ENCODE data around the gene GSTA4.
"Not testable (repeated sequence)": the region's sequence is repeated elsewhere in the genome, so short reads cannot be mapped to it uniquely, and the experiment has no call there.

GSTA4 gene

GRCh38 chr6:53011979-53012378 is 16.9 kb upstream of the GSTA4 start:
- DNase-seq: no peak

DNA sequence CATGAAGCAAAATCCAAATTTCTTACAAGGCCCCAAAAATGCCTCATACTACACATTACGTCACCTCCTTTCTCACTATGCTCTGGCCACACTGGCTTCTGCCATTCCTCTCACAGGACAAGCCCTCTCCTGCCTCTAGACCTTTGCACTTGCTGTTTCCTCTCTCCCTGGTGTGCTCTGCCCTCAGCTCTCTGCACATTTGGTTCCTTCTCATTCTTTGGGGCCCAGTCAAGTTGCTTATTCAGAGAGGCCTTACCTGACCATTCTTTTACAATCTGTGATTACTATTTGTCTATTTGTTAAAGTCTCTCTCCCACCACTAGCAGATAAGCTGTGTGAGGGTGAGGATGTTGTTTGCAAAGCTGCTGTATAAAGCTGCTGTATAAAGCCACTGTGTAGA is 15.4 kb upstream of the GSTA4 start:
- DNase-seq: no peak

DNA sequence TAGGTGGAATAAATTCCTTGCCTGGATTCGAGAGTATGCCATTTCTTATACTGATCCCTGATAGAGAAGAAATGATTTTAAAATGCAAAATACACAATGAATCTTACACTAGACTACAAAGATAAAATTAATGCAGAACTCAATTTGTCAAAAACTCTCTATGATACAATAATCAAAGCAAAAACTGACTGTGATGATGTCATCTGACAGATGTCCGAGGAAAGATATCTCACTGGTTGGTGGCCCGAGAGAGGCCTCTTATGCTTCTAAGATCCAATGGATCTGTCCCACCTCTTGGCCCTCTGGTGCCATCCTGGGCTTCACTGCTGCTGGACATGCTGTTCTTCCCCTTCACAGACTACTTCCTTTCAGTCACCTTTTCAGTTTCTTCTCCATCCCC is 14.4 kb upstream of the GSTA4 start:
- DNase-seq: no peak

- DNase-seq: no peak
Measured at GRCh38 chr6:53009056-53009455, 14.0 kb upstream of the GSTA4 start.

DNA sequence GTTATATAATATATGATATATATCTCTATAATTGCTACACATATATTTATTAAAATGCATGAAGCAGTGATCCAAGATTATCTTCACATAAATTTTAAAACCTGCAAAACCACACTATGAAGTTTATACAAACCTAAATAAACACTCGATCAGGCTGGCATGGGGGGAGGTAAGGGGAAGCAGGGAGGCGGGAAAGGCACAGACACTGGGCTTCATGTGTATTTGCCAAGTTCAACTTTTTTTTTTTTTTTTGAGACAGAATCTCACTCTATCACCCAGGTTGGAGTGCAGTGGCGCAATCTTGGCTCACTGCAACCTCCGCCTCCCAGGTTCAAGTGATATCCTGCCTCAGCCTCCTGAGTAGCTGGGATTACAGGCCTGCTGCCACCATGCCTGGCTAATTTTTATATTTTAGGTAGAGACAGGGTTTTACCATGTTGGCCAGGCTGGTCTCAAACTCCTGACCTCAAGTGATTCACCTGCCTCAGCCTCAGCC is 13.2 kb upstream of the GSTA4 start:
- DNase-seq: not testable (repeated sequence)

GRCh38 chr6:53005663-53006250 is 10.7 kb upstream of the GSTA4 start:
- DNase-seq: no peak

DNA sequence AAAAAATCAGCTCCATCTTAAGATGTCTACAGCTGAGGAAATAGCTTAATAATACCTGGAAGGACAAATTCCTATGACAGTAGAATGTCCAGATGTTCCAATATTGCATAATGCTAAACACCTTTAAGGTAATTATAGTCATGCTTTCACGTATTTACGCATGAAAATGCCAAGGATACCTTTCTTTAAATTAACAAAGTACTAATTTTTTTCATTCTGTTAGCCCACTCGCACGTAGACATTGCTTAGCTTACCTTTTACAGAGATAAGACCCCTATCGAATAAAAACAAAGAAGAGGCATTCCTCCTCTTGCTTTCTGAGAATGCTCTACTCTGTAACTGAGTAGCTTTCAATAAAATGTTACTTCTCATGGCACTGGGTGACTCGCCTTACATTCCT is 4.4 kb upstream of the GSTA4 start:
- DNase-seq: no peak

DNA sequence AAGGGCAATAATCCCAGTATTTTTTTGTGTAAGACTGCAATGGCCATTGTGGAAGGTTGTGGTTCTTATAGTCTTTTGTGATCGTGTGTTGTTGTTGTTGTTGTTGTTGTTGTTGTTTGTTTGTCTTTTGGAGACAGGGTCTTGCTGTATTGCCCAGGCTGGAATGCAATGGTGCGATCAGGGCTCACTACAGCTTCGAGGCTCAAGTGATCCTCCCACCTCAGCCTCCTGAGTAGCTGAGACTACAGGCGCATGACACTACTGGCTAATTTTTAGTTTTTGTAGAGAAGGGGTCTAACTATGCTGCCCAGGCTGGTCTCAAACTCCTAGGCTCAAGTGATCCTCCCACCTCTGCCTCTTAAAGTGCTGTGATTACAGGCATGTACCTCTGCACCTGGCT is 3.5 kb upstream of the GSTA4 start:
- DNase-seq: no peak

GRCh38 chr6:52995913-52996645 is 995 bp upstream of the GSTA4 start:
- peak; percentile 38 to 64 for DNase-seq

- DNase-seq: peak; percentile 72 to 75
Measured at GRCh38 chr6:52994839-52995088, 320 bp downstream of the GSTA4 start.

DNA sequence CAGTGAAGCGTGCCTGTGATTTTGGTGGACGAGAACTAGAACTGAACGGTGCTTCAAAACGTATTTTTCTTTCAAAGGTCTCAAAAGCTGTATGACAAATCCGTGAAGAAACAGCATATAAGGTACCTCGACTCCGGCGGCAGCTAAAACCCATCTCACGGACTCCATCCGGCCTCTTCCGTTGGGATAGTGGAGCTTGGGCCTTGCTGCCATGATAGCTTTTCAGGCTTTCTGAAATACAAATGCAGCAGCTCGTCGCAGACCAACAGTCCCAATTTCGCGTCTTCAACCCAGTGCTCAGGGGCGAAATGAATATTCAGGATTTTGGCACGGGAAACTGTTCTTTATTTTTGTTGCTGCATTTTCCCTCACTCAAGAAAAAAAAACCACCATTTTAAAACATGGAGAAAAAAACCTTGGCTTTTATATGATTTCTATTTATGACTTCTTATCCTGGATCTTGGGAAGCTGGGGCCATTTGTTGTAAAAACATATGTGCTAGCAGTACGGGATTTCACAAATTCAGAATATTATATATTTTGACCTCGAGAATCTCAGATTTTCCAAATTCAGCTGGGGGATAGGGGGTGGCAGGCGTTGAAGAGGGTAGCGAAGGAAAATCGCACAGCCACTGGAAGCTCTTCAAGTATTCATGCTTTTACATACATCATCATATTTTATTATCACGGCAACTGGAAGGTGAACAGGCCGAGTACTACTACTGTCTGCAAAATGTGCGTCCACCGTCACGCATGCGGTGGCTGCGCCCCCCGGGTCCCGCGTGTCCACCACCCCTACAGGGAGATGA is 849 bp downstream of the GSTA4 start:
- peak; percentile 14 to 36 for DNase-seq

GRCh38 chr6:52992980-52993920 is 1.8 kb downstream of the GSTA4 start:
- peak in 1 of 2 experiments; percentile 16 for DNase-seq

DNA sequence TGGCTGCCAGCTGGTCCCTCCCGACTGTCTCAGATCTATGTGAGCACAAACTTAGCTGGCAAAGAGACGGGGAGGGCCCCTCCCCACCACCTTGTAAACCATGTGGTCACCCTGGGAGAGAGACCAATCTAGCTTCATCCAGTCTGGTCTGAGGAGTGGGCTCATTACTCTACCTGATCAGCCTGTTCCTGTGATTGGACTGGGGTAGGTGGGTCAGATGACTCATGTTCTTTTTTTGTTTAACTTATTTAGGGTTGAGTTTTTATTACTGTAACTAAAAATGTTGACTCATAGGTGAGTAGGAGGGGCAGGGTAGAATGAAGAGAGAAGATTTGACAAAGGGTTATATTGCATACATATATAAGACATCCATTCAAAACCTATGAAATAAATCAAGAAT is 4.7 kb downstream of the GSTA4 start:
- DNase-seq: no peak

DNA sequence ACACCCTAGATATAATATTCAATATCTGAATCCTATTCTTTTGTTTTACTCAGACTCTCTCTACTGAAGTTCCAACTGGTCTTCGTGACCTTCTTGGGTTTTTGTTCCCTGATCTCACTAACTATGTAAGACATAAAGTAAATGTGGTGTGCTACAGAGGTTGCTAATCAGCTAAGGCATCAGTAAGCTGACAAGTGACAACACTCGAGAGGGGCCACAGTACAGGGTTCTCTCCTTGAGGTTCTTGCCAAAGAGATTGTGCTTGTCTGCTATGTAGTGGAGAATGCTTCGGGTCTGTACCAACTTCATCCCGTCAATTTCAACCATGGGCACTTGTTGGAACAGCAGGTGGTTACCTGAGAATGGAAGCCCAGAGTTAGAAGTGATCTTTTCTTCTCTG is 9.9 kb downstream of the GSTA4 start:
- DNase-seq: no peak

- DNase-seq: no peak
Measured at GRCh38 chr6:52984247-52984646, 10.8 kb downstream of the GSTA4 start.

GRCh38 chr6:52983159-52983848 is 11.8 kb downstream of the GSTA4 start:
- no peak for DNase-seq

GRCh38 chr6:52982680-52983079 is 12.4 kb downstream of the GSTA4 start:
- no peak for DNase-seq

- DNase-seq: no peak
Measured at GRCh38 chr6:52981222-52981900, 13.7 kb downstream of the GSTA4 start.

GRCh38 chr6:52976591-52977035 is 18.5 kb downstream of the GSTA4 start:
- DNase-seq: no peak

- DNase-seq: no peak
Measured at GRCh38 chr6:52976149-52976548, 18.9 kb downstream of the GSTA4 start.

DNA sequence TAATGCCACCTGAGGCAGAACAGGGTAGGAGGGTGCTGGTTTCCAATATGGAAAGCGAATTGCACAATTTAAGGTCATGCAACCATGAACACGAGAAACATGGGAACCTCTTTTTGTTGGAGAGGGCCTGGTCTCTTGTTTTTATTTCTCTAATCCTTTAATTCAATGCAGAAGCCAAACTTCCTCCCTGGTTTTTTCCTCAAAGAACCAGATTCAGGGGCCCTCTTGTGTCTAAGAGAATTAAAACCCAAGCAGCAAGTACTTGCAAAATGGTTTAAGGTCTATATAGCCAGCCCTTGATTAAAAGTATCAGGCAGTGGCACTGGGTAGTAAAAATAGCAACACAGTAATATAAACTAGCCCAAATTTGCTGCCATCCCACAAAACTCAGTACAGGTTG is 19.5 kb downstream of the GSTA4 start:
- DNase-seq: no peak

GRCh38 chr6:52972989-52973388 is 22.1 kb downstream of the GSTA4 start:
- DNase-seq: no peak
